Loucy (cell line): ENCODE data around the gene OR7G1.

Experiments
- CTCF ChIP-seq: fragments of 200-600 bp; sonication (generic); conservative IDR thresholded peaks from 2 replicates; pipeline ENCODE4 v1.5.1; 2014; ENCODE audit warnings: mild to moderate bottlenecking, antibody characterized with exemption, low read length
- EZH2phosphoT487 ChIP-seq: fragments of 200-600 bp; IDR thresholded peaks from 2 replicates; pipeline ENCODE4 v1.6.1; 2018; ENCODE audit warnings: antibody characterized with exemption, mild to moderate bottlenecking, moderate library complexity, borderline replicate concordance

GRCh38 chr19:9151367-9151766 lies 35.8 kb upstream of the OR7G1 start:
- TF ChIP-seq CTCF (no peak), EZH2phosphoT487 (no peak)
